ENCODE data around the gene RGL1.

Gene RGL1

GRCh38 chr1:183970516-183971300, 165.8 kb downstream of the RGL1 start:
- no peaks in the 10 kb centered on the region for H3K79me2 ChIP-seq (ENCODE audit: control insufficient read depth, insufficient read depth, low read length, unreplicated experiment)
- H3K4me3 ChIP-seq (ENCODE audit: low read depth, low read length), result no peak overlapping the region
- H3K36me3 ChIP-seq (ENCODE audit: insufficient read depth, low read length), result no peaks in the 10 kb centered on the region
- H3K27me3 ChIP-seq (ENCODE audit: insufficient read depth, low read length), result no peaks in the 10 kb centered on the region
- no peak overlapping the region for H2AFZ ChIP-seq (ENCODE audit: low read length, unreplicated experiment)
- H3K4me1 ChIP-seq (ENCODE audit: control insufficient read depth, insufficient read depth, low read length, unreplicated experiment), result no peaks in the 10 kb centered on the region
- no peak overlapping the region for H3K27ac ChIP-seq (ENCODE audit: low read depth, low read length)

- Histone ChIP-seq H2AFZ (ENCODE audit: low read length, unreplicated experiment) (no peak overlapping the region), H3K4me1 (ENCODE audit: control insufficient read depth, insufficient read depth, low read length, unreplicated experiment) (no peaks in the 10 kb centered on the region), H3K27me3 (ENCODE audit: insufficient read depth, low read length) (no peaks in the 10 kb centered on the region)
These were observed 170.7 kb downstream of the RGL1 start for GRCh38 chr1:183975651-183976050.

GRCh38 chr1:183977717-183978116, 172.8 kb downstream of the RGL1 start:
- H3K4me3 ChIP-seq (ENCODE audit: low read depth, low read length), result no peak overlapping the region
- no peak overlapping the region for H3K27ac ChIP-seq (ENCODE audit: low read depth, low read length)
- H3K4me1 ChIP-seq (ENCODE audit: control insufficient read depth, insufficient read depth, low read length, unreplicated experiment), result no peaks in the 10 kb centered on the region
- H3K79me2 ChIP-seq (ENCODE audit: control insufficient read depth, insufficient read depth, low read length, unreplicated experiment), result no peaks in the 10 kb centered on the region
- no peaks in the 10 kb centered on the region for H3K27me3 ChIP-seq (ENCODE audit: insufficient read depth, low read length)
- no peak overlapping the region for H2AFZ ChIP-seq (ENCODE audit: low read length, unreplicated experiment)
- H3K36me3 ChIP-seq (ENCODE audit: insufficient read depth, low read length), result no peaks in the 10 kb centered on the region

More at GRCh38 chr1:183975651-183976050, 170.7 kb downstream of the RGL1 start:
- H3K4me3 ChIP-seq (ENCODE audit: low read depth, low read length), result no peak overlapping the region
- no peaks in the 10 kb centered on the region for H3K79me2 ChIP-seq (ENCODE audit: control insufficient read depth, insufficient read depth, low read length, unreplicated experiment)
- H3K27ac ChIP-seq (ENCODE audit: low read depth, low read length), result no peak overlapping the region
- no peaks in the 10 kb centered on the region for H3K36me3 ChIP-seq (ENCODE audit: insufficient read depth, low read length)

All from ACC112 (cell line).